NCI-H526 treated with DMSO at 0.1 percent for 48 hours (cell line): ENCODE results near the gene RPS6KL1.
"Not testable (repeated sequence)": the region's sequence is repeated elsewhere in the genome, so short reads cannot be mapped to it uniquely, and the experiment has no call there.

Source experiments
- DNase-seq: peaks from one replicate; lab custom pipeline; 2025; lab: John Stamatoyannopoulos, UW

RPS6KL1 gene

DNA sequence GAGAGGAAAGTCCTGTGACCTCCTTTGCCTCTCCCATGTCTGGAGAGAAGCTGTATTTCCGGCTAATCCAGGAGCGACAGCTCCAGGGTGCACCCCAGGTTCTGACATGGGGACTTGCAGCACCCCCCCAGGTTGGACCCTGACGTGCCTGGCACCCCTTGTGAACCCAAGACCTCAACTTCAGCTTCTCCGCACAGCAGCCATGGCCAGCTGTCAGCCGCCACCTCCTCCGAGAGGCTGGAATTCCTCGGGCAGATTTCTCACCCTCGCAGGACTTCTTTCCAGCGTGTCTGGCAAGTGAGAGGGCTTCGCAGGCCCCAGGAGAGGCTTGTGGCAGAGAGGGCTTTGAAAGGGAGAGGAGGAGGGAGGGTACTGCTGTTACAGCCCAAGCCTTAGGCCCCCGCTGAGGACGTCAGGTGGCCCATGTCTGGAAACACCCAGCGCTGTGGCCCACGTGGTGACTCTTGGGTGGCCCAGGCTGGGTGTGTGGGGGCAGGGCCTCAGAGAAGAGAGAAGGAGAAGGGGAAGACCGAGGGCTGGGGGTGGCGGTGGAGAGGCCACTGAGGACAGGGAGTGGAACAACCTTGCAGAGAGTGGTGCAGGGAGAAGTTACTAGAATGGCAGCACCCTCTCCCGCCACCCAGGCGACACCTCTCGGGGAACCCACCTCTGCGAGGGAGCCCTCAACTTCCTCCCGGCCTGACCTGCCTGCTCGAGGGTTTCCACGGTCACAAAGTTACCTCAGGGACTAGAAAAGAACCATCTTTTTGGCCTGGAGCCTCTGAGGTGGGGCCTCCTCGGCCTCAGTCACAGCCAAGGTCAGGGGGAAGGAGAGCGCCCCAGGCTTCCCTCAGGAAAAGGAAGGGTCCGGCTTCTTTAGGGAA lies 11.7 kb upstream of the RPS6KL1 start:
- DNase-seq: no peak

DNA sequence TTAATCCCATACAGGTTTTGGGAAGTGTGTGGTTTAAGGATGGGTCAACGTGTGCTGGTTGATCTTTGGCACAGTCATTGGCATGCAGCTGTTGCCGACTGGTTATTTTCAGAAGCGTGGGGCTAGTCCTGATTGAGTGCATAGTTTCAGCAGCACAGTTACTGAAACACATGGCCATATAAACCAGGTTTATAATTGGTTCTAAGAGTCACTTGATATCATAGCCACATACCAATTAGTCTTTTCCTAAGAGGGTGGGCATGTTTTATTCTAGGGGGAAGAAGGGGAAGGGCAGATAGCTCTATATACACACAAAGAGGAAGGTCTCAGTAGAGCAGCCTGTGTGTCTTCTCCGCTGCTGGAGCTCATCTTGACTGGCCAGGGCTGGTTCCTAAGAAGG lies 11.0 kb upstream of the RPS6KL1 start:
- no peak for DNase-seq

DNA sequence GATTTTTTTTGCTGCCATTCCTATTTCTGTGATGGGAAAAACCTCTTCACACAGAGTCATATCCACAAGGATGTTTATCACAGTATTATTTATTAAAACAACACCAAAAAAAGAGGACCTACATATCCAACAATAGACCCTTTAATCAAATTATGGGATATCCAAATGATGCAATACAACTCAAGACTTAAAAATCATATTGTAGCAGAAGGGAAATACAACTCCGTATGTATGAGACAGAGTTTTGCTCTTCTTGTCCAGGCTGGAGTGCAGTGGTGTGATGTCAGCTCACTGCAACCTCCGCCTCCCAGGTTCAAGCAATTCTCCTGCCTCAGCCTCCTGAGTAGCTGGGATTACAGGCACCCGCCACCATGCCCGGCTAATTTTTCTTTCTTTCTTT lies 9.9 kb upstream of the RPS6KL1 start:
- not testable (repeated sequence) for DNase-seq

DNA sequence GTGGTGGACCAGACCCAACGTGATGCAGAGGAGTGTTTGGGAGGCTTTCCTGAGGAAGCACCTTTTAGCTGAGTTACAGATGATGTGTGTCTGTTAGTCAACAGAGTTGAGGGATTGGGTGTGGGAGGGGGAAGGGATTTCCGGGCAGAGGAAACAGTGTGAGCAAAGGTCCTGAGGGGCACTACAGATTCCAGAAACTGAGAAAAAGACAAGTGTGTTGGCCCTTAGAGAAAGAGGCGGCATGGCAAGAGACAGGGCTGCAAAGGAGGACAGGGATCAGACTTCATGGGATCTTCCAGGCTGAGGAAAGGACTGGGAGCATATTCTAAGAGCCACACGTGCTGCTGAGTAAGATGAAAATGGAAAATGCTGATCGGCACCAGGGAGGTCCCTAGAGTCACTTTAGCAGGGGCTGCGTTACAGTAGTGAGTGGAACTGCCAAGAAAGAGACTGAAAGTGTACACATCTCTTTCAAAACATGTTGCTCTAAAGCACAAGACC lies 9.4 kb upstream of the RPS6KL1 start:
- DNase-seq: no peak

DNA sequence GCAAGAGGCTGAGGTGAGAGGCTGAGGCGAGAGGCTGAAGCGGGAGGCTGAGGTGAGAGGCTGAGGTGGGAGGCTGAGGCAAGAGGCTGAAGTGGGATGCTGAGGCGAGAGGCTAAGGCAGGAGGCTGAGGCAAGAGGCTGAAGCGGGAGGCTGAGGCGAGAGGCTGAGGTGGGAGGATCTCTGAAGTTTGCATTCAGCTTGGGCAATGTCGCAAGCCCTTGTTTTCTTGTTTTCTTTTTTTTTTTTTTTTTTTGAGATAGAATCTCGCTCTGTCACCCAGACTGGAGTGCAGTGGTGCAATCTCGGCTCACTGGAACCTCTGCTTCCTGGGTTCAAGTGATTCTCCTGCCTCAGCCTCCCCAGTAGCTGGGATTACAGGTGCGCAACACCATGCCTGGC lies 8.7 kb upstream of the RPS6KL1 start:
- DNase-seq: not testable (repeated sequence)

DNA sequence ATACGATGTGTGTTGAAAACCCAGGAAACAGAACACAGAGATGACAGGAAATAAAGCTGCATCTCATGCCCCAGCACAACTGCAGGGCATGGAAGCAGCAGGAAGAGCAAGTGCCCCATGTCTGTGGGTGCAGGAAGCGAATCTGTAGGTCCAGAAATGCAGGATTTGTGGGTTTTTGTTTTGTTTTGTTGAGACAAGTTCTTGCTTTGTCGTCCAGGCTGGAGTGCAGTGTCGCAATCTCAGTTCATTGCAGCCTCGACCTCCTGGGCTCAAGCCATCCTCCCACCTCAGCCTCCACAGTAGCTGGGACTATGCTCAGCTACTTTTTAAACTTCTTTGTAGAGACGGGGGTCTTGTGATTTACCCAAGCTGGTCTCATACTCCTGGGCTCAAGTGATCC lies 6.2 kb upstream of the RPS6KL1 start:
- no peak for DNase-seq

DNA sequence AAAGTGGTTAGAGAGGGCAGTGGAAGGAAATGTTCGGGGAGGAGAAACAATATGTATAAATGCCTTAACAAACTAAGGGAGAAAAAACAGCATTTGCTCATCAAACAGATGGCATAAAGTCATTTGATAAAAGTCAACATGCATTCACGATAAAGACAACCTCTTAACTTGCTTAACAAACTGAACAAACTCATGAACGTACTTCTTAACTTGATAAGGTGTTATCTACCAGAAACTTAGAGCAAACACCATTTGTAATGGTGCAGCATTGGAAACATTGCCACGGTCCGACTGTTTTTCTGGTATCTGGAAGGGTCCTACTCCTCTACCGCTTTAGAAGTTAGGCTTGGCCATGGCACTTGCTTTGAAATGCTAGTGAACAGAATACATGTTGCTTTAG lies 4.2 kb upstream of the RPS6KL1 start:
- DNase-seq: no peak

DNA sequence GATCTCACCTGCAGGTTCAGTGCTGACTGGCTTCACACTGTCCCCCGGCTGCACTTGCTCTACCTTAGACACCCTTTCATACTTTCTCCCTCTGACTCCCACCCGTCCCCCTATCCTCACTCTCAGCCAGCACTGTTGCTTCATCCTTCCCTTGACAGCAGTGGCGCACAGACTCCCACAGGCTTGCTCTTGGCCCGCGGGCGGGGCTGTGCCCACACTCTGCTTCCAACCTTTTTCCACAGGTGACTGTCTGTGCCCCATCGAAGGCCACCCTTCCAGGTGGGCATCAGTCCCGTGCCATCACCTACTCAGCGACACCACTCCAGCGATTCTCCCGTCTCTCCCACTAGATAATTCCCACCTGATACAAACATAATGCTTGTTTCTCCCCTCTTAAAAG lies 1.0 kb upstream of the RPS6KL1 start:
- DNase-seq: no peak

DNA sequence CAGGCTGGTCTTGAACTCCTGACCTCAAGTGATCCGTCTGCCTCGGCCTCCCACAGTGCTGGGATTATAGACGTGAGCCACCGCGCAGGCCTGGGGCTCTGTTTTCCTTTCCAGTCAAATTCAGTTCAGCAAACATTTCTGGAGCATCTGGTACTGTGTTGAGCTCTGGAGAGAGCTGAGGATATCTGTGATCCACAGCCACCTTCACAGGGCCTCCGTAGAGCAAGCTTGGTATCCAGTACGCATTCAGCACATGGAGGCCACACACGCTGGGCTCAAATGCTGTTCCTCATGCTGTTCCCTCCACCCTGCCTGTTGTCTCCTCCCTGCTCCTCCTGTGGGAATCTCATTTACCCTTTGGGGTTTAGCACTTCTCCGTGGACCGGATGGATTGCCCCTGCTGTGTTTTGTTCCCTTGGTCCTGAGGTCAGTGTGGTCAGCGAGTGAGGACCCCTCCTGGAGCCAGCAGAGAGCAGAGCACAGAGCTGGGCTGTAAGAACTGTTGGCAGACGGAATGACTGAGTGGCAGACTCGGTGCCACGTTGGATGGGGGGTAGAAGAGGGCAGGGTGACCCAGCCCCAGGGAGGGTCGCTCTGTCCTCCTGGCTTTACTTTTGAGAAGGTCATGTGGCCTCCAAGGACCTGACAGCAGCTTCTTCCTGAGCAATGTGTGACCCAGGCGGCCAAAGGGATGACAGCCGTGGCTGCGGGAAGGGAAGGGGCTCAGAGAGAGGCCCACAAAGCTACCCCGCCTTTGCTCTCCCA lies 891 bp downstream of the RPS6KL1 start:
- no peak for DNase-seq

DNA sequence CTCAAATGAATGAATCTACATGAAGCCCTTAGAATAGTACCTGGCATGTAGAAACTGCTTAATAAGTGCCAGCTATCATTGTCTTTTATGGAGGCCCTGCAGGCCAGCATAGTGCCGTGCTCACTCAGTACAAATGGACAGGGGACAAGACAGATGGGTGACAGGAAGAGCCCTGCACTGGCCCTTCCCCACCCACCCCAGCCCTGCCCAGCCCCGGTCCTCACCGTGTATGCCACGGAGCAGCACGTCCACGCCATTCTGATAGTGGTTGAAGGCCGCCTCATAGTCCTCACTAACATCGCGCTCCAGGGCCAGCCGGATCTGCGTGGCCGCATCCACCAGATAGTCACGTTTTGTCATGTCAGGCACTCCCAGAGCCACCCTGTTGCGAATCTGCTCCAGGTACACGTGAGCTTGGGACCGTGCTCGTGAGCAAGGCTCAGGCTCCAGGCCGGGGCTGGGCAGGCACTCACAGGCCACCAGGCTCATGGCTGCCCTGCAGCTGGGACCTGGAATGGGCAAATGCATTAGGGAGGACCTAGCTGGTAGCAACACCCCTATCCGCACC lies 1.9 kb downstream of the RPS6KL1 start:
- DNase-seq: no peak

DNA sequence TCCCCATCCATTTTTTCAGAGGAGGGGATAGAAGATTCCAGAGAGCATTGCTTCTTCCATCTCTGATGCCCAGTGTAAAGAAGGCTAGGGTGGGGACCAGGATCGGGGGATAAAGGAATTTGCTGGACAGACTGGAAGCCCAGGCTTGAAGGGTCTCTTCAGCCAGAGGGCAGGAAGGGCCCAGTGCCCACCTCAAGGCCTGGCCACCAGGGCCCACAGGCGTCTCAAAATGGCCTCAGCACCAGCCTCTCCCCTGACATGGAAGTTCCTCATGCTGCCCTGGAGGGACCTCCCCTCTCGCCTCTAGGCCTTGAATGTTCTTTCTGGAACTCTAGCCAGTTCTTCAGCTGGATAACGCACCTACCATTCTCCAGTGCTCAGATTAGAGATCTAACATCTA lies 2.8 kb downstream of the RPS6KL1 start:
- DNase-seq: no peak

DNA sequence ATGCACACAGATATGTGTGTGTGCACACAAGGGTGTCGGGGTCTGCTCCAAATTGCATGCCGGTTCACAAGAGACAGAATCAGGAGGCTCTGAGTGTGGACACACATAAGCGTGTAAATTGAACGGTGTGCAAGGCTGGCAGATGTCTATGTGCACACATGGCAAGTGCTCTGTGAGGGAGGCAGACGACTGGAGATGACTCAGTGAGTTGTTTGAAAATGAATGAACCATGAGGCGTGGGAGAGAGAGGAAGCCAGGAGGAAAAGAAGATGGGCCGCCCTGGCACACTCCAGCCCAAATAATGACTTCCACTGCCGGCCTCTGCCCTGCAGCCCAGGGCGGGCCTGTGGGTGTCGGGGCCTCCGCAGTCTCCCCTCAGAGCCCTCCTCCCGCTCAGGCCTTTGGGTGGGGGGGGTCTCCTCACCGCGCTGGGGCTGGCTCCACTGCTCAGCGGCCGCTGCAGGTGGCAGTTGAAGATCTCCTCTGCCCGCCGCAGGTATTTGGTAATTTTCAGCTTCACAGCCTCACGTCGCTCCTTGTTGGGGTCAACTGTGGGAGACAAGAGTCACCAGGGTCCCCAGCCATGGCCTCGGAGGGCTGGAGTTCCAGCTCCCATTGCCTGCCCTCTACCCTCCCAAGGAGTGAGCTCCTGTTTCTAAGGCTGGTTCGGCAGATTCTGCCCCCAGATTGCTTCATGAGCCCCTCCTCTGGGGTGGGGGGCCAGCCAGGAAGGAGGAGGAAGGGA lies 3.5 kb downstream of the RPS6KL1 start:
- no peak for DNase-seq

DNA sequence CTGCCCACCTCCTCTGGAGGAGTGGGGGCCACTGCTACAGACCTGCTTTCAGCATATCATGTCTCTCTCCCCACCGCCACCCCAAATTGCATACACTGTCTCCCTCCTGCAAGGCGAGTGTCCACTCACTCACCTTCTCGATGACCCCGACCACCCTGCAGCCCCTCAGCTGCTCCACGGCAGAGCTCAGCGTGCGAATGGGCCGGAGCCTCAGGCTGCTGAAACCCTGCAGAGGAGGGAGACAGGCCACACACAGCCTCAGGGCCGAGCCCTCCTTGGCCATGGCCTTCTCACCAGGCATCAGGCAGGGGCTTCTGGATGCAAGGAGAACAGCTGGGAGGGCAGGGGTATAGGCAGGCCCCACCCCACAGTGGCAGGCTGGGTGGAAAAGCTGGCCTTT lies 4.7 kb downstream of the RPS6KL1 start:
- no peak for DNase-seq

DNA sequence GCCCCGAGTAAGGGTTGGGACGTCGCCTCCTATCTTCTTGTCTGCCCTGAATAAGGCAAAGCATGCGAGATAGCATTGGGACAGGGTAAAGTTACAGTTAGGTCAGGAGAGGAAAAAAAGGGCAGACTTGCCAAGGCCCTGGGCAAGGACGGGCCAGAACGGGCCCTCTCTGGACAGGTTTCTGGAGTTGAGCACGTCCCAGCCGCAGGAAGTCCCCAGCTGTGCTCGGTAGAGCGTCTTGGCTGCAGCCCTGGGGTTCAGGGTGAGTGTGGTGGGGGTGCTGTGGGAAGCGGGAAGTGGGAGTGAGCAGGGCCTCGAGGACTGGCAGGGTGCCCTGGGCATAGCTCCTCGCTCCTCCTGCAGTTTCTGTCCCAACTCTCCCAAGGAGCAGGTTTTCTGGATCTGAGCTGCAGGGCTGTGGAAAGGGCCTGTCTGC lies 5.4 kb downstream of the RPS6KL1 start:
- no peak for DNase-seq

DNA sequence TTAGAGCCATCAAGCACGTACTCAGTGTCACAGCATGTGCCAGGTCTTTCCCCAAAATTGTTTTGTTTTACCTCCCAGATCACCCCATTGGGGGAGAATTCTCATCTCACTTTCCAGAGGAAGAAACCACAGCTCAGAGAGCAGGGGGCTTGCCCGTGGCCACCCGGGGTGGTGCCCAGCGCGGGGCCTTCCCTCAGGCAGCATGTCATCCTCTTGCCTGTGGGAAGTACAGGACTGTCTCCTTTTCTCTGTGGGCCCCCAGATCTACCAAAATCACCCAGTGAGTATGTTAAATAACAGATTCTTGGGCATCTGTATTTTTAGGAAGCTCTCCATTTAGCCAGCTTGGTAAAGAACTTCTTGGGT lies 5.9 kb downstream of the RPS6KL1 start:
- DNase-seq: no peak

DNA sequence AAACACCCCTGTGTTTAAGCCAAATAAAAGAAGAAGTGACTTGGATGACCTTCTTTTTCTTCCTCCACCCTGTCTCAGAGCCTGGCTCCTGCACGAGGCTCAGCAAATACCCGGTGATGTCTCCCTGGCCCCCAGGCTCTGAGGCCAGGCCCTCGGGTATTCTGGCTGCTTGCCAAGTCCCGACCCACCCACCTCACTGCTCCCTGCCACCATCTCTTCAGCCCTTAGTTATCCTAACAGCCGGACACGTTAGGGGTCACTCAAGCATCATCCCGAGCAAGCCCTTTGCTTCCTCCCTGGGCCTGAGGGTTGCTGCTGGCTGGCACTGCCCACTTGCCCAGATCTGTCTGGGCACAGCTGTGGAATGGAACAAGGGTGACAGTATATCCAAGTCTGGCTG lies 7.2 kb downstream of the RPS6KL1 start:
- no peak for DNase-seq

DNA sequence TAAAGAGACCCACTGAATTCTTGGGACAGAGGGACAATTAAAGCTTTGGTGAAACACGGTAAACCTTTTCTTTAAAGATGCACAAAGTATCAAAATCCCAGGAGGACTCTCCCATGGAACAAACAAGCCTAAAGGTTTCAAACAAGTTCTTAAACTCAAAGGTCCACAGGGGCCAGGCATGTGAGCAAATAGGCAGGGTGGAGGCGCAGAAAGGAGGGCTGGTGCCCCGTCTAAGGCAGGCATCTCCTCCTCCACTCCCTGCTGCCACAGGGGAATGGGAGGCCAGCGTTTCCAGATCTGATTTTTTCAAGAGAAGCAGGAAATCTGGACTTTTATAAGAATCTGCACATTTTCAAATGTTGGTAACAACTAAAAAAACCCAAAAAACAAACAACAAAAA lies 7.6 kb downstream of the RPS6KL1 start:
- no peak for DNase-seq

DNA sequence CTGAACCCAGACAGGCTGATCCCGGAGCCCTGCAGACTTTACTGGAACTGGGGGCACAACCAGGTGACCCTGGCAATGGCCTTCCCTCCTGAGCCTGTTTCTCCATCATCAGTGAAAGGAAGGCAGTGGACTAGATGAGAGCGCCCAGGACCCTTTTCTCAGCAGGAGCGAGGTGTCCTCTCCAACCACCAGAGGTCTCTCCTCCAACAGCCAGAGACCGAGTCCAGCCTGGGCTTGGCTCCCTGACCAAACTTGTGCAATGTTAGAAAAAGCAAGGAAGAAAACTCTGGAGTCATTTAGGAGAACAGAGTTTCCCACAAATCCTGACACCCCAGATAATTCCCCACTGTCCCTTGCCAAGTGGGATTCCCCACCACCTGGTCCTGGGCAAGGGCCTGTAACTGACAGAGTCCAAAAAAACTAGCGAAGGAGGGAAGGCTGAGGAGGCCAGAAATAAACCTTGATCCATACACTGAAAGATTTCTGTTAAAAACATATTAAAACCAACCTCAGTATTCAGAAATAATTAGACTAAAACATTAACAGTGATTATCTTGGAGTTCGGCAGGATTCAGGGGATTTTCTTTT lies 9.0 kb downstream of the RPS6KL1 start:
- DNase-seq: no peak

DNA sequence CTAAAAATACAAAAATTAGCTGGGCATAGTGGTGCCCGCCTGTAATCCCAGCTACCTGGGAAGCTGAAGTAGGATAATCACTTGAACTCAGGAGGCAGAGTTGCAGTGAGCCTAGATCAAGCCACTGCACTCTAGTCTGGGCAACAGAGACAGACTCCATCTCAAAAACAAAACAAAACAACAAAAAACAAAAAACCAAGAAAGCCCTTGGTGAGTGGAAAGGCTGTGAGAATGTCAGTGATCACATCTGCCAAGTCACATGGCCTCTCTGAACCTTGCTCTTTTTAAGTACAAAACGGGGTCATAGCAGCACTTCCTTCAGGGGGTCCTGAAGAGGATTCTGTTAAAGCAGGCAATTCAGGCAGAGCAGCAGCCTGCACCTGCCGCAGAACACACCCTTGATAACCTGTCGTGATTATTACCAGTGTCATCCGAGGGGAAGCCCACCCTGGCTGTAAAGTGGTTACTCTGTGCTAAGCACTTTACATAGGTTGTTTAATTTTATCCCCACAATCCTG lies 9.6 kb downstream of the RPS6KL1 start:
- no peak for DNase-seq

DNA sequence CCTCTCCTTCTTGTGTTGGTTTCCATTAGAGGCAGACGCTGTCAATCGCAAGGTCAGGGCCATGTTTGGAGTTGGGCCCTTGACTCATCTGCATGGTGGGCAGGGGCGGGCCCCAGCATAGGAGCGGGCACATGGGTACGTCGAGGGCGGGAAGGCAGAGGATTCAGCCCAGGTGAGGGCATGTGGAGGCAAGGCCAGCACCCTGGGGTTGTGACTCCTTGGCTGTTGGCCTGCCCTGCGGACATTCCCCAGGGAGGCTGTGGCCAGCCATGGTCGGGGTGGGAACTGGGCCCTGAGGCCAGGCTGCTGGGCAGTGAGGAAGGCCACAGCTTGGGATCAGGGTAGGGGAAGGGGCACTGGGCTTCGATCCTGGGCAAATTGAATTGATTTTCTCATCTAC lies 10.3 kb downstream of the RPS6KL1 start:
- DNase-seq: no peak

DNA sequence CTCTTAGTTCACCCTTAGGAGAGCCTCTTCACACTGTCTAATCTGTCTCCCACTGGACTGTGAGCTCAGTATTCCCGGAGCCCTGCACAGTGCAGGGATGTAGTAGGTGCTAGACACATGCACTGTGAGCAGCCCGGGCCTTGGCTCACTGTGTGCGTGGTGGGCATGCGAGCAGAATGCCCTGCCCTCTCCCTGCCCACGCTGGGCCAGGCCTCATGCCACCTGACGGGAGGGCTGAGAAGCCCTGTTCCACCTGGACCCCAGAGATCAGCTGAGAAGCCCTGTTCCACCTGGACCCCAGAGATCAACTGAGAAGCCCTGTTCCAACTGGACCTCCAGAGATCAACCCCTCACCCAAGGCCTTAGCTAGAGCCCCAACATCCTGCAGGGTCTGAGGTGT lies 10.9 kb downstream of the RPS6KL1 start:
- no peak for DNase-seq

DNA sequence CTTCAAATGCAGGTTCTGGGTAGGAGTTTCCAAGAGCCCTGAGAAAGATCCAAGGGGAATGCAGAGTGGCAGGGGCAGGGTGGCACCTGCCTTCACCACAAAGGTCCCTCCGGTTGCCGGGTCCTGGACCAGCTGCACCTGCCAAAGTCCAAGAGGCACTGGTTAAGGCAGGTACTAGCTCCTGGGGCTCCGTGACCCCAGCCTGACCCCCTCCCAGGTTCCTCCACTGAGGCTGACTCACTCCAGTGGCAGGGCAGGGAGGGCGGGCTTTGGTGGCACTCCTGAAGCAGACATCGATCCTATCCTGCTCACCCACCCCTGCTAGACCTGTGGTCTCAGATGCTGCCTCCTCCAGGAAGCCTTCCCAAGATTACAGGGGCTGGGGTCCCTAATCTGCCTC lies 11.4 kb downstream of the RPS6KL1 start:
- DNase-seq: no peak
